Endothelial cell of umbilical vein (primary cell): ENCODE data around the gene ITPRID2.

Experiments
- EZH2 ChIP-seq: IDR thresholded peaks from 2 replicates; pipeline ENCODE4 v1.6.1; 2012; ENCODE audit warnings: borderline replicate concordance, low read depth, mild to moderate bottlenecking, moderate library complexity, low read length, inconsistent platforms; ENCODE audit not compliant: severe bottlenecking
- GATA2 ChIP-seq: IDR thresholded peaks from 2 replicates; pipeline ENCODE4 v1.7.0; 2011; ENCODE audit warnings: low read depth, mild to moderate bottlenecking, moderate library complexity, mixed read lengths, low read length; ENCODE audit not compliant: insufficient read length, insufficient read depth
- MYC ChIP-seq: IDR thresholded peaks from one replicate; pipeline ENCODE4 v1.6.1; 2011; ENCODE audit warnings: mild to moderate bottlenecking, low read depth, low read length
- POLR2A ChIP-seq: IDR thresholded peaks from 2 replicates; pipeline ENCODE4 v1.6.1; 2012; ENCODE audit warnings: low read depth, mild to moderate bottlenecking, control low read depth, low read length
- POLR2AphosphoS5 ChIP-seq: IDR thresholded peaks from 2 replicates; pipeline ENCODE4 v1.6.1; 2012; ENCODE audit warnings: low read depth, mild to moderate bottlenecking, control low read depth, low read length, moderate library complexity; ENCODE audit not compliant: insufficient read depth
- TF ChIP-seq, protein P1 (sequence below), 2 donors: IDR thresholded peaks; 1 replicate in 1 of 2; 2 replicates in 1 of 2; pipeline ENCODE4 v1.5.1; 2011; ENCODE audit warnings: low read length in 2 of 2, mild to moderate bottlenecking in 2 of 2, moderate library complexity in 2 of 2, control low read depth in 1 of 2, inconsistent platforms in 1 of 2, low read depth in 1 of 2; ENCODE audit not compliant: insufficient read depth in 1 of 2; ENCODE audit errors: extremely low read depth in 1 of 2

DNA sequence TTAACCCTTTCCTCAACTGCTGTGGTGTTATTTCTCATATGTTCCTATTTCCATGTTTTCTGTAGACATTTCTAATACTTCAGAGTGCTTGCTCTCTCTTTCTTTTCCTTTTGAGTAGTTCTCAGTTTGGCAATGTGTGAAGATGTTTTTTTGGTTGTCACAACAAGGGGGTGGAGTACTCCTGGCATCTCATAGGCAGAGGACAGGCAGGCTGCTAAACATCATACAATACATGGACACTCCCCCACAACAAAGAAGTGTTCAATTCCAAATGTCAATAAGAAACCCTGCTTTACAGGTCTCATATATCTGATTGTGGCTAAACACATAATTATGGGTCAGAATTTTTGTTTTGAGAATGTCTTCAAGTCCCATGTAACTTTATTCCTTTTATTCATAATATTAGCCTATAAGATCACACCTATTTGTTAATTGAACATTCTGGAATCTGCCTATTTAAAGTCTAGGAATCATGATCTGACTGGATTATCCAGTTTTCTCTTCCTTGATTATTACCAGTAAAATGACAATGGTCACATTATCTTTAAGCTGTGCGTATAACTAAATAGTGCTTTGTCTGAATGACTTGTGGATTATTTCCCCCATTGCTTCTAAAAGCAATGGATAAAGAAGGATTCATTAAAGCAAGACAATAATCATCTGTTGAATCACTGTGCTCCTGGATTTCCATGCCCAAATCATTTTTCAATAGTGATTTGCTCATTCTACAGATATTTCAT, 46.8 kb upstream of the ITPRID2 start:
- TF ChIP-seq, protein P1, sequence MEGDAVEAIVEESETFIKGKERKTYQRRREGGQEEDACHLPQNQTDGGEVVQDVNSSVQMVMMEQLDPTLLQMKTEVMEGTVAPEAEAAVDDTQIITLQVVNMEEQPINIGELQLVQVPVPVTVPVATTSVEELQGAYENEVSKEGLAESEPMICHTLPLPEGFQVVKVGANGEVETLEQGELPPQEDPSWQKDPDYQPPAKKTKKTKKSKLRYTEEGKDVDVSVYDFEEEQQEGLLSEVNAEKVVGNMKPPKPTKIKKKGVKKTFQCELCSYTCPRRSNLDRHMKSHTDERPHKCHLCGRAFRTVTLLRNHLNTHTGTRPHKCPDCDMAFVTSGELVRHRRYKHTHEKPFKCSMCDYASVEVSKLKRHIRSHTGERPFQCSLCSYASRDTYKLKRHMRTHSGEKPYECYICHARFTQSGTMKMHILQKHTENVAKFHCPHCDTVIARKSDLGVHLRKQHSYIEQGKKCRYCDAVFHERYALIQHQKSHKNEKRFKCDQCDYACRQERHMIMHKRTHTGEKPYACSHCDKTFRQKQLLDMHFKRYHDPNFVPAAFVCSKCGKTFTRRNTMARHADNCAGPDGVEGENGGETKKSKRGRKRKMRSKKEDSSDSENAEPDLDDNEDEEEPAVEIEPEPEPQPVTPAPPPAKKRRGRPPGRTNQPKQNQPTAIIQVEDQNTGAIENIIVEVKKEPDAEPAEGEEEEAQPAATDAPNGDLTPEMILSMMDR (IDR thresholded peaks at IDR 0.05; ENCODE audit: extremely low read depth in 1 of 2, insufficient read depth in 1 of 2, low read depth in 1 of 2, low read length in 2 of 2) = no peak
- no peak for TF ChIP-seq POLR2A
- TF ChIP-seq MYC = no peak
- no peak for TF ChIP-seq GATA2
- TF ChIP-seq POLR2AphosphoS5 = no peak
- TF ChIP-seq EZH2 = no peak
